HCT116 (cell line): ENCODE measurements around the gene ZNF580. TPM values are rescaled to one million over a fixed set of nuclear protein-coding genes. Genes with fewer than 3 reads are reported as not detected.

Experiments used
- ATAC-seq: fragments of 200-7000 bp; cut with Tn5 transposase; 2 replicates; pipeline ENCODE4 v1.9.1; 2020; ENCODE audit warnings: mild to moderate bottlenecking, moderate library complexity
- BruUV-seq: library from RNA; stranded (reverse); fragments of 400-500 nt; replicated peaks from 2 replicates; lab custom pipeline; 2021; lab: Mats Ljungman, UMichigan
- CTCF ChIA-PET: fragments of 300-600 bp; sonication (Branson Sonifier 250); formaldehyde crosslinking; loops from one replicate; lab custom pipeline; 2021; ENCODE audit warnings: antibody characterized with exemption; lab: Charles Lee
- POLR2A ChIA-PET: fragments of 300-600, 350-600 bp; sonication (Branson Sonifier 250); formaldehyde crosslinking; loops from one replicate; lab custom pipeline; 2021; ENCODE audit warnings: antibody characterized with exemption; lab: Charles Lee
- RAD21 ChIA-PET, 2 experiments: fragments of 300-600 bp; sonication (Branson Sonifier 250); formaldehyde crosslinking; loops; one replicate each; lab custom pipeline; 2023; ENCODE audit warnings: low total read pairs in 2 of 2; ENCODE audit not compliant: uncharacterized antibody in 2 of 2, unreplicated experiment in 2 of 2, low non-redundant PET in 1 of 2; lab: Charles Lee
- DNase-seq: peaks from one replicate; pipeline ENCODE4 v3.0.0-alpha.2; 2010; ENCODE audit warnings: low read depth, low spot score
- H2AFZ ChIP-seq: fragments of 200-600 bp; shearing (Covaris generic), sonication (generic); 2 replicates; pipeline ENCODE4 v1.6.1; 2017; ENCODE audit warnings: low read depth, mixed run types, mixed read lengths, antibody characterized with exemption, low read length; ENCODE audit not compliant: poor library complexity, severe bottlenecking
- H3K27ac ChIP-seq: 2 replicates; pipeline ENCODE4 v1.5.1; 2012; ENCODE audit warnings: low read depth, low read length
- H3K27me3 ChIP-seq: fragments of 200-600 bp; sonication (generic); 2 replicates; pipeline ENCODE4 v1.6.1; 2016; ENCODE audit warnings: mixed run types, low read length, mixed read lengths; ENCODE audit not compliant: insufficient read depth
- H3K36me3 ChIP-seq, 2 experiments: fragments of 200-500 bp in 1 of 2; fragments of 200-600 bp in 1 of 2; sonication (Bioruptor generic) in 1 of 2; sonication (generic) in 1 of 2; 2 replicates each; pipeline versions ENCODE4 v1.5.1 to v1.6.1; 2014 to 2016; ENCODE audit warnings: low read length in 2 of 2, inconsistent platforms in 1 of 2, mixed read lengths in 1 of 2, mixed run types in 1 of 2; ENCODE audit not compliant: insufficient read depth in 2 of 2, control insufficient read depth in 1 of 2
- H3K4me1 ChIP-seq, 2 experiments: fragments of 200-600 bp in 1 of 2; sonication (generic) in 1 of 2; 2 replicates each; pipeline versions ENCODE4 v1.5.1 to v1.6.1; 2012 to 2017; ENCODE audit warnings: low read length in 2 of 2, inconsistent platforms in 1 of 2, mild to moderate bottlenecking in 1 of 2, mixed read lengths in 1 of 2, mixed run types in 1 of 2, moderate library complexity in 1 of 2; ENCODE audit not compliant: insufficient read depth in 2 of 2, control insufficient read depth in 1 of 2
- H3K4me2 ChIP-seq: fragments of 200-600 bp; sonication (generic); 2 replicates; pipeline ENCODE4 v1.6.1; 2017; ENCODE audit warnings: mixed run types, low read length, mixed read lengths
- H3K4me3 ChIP-seq, 2 experiments: fragments of 200-600 bp in 1 of 2; sonication (generic) in 1 of 2; replicated peaks in 1 of 2; 2 replicates each; pipeline ENCODE4 v1.5.1; 2011 to 2016; ENCODE audit warnings: low read length in 2 of 2, control low read depth in 1 of 2, low read depth in 1 of 2, mild to moderate bottlenecking in 1 of 2, mixed read lengths in 1 of 2, mixed run types in 1 of 2
- H3K79me2 ChIP-seq: fragments of 200-600 bp; sonication (generic); 2 replicates; pipeline ENCODE4 v1.6.1; 2017; ENCODE audit warnings: mild to moderate bottlenecking, mixed run types, low read length, moderate library complexity, mixed read lengths; ENCODE audit not compliant: insufficient read depth
- H3K9ac ChIP-seq: fragments of 200-600 bp; sonication (generic); 2 replicates; pipeline ENCODE4 v1.6.1; 2016; ENCODE audit warnings: low read length, mixed read lengths
- H3K9me2 ChIP-seq: fragments of 200-600 bp; sonication (generic), shearing (Covaris generic); 2 replicates; pipeline ENCODE4 v1.6.1; 2017; ENCODE audit warnings: mixed run types, mild to moderate bottlenecking, moderate library complexity; ENCODE audit not compliant: insufficient read depth
- H3K9me3 ChIP-seq, 2 experiments: fragments of 200-500 bp in 1 of 2; fragments of 200-600 bp in 1 of 2; sonication (Bioruptor generic) in 1 of 2; sonication (generic) in 1 of 2; 2 replicates each; pipeline ENCODE4 v1.6.1; 2014 to 2017; ENCODE audit warnings: low read length in 2 of 2, mixed read lengths in 2 of 2, inconsistent platforms in 1 of 2, low read depth in 1 of 2, mild to moderate bottlenecking in 1 of 2, mixed run types in 1 of 2, moderate library complexity in 1 of 2; ENCODE audit not compliant: control insufficient read depth in 1 of 2, insufficient read depth in 1 of 2
- H4K20me1 ChIP-seq: fragments of 200-600 bp; sonication (generic), shearing (Covaris generic); 2 replicates; pipeline ENCODE4 v1.6.1; 2017; ENCODE audit warnings: mixed run types, mild to moderate bottlenecking, moderate library complexity; ENCODE audit not compliant: insufficient read depth
- ATF3 ChIP-seq: IDR thresholded peaks from 2 replicates; pipeline ENCODE4 v1.6.1; 2012
- CBX3 ChIP-seq: IDR thresholded peaks from 2 replicates; pipeline ENCODE4 v1.6.1; 2012; ENCODE audit warnings: low read depth
- CEBPB ChIP-seq: IDR thresholded peaks from 2 replicates; pipeline ENCODE4 v1.6.1; 2012; ENCODE audit warnings: low read depth
- EGR1 ChIP-seq: IDR thresholded peaks from 2 replicates; pipeline ENCODE4 v1.6.1; 2012; ENCODE audit warnings: low read depth
- ELF1 ChIP-seq: IDR thresholded peaks from 2 replicates; pipeline ENCODE4 v1.6.1; 2012; ENCODE audit warnings: low read depth, borderline replicate concordance
- EZH2 ChIP-seq: fragments of 200-600 bp; sonication (generic); IDR thresholded peaks from 2 replicates; pipeline ENCODE4 v1.6.1; 2017; ENCODE audit warnings: antibody characterized with exemption, mixed run types
- FOSL1 ChIP-seq: IDR thresholded peaks from 2 replicates; pipeline ENCODE4 v1.6.1; 2012; ENCODE audit warnings: low read depth
- JUND ChIP-seq: IDR thresholded peaks from 2 replicates; pipeline ENCODE4 v1.6.1; 2012
- MAX ChIP-seq: IDR thresholded peaks from 2 replicates; pipeline ENCODE4 v1.6.1; 2012
- POLR2A ChIP-seq: IDR thresholded peaks from 2 replicates; pipeline ENCODE4 v1.7.0; 2011; ENCODE audit warnings: borderline replicate concordance; ENCODE audit not compliant: insufficient read depth, insufficient read length; ENCODE audit errors: extremely low read depth
- RAD21 ChIP-seq: IDR thresholded peaks from 2 replicates; pipeline ENCODE4 v1.6.1; 2012; ENCODE audit warnings: low read depth, mild to moderate bottlenecking
- SIN3A ChIP-seq: IDR thresholded peaks from 2 replicates; pipeline ENCODE4 v1.6.1; 2012; ENCODE audit warnings: low read depth
- SP1 ChIP-seq: IDR thresholded peaks from 2 replicates; pipeline ENCODE4 v1.6.1; 2012; ENCODE audit warnings: low read depth
- SRF ChIP-seq: IDR thresholded peaks from 2 replicates; pipeline ENCODE4 v1.6.1; 2012; ENCODE audit warnings: low read depth
- TCF7L2 ChIP-seq: IDR thresholded peaks from 2 replicates; pipeline ENCODE4 v1.7.0; 2011; ENCODE audit warnings: borderline replicate concordance, inconsistent platforms; ENCODE audit not compliant: insufficient read depth, insufficient read length; ENCODE audit errors: extremely low read depth
- YY1 ChIP-seq: IDR thresholded peaks from 2 replicates; pipeline ENCODE4 v1.6.1; 2011; ENCODE audit warnings: low read length, low read depth, moderate library complexity, mild to moderate bottlenecking; ENCODE audit not compliant: insufficient replicate concordance; ENCODE audit errors: extremely low read depth
- ZBTB33 ChIP-seq: IDR thresholded peaks from 2 replicates; pipeline ENCODE4 v1.6.1; 2011; ENCODE audit warnings: mild to moderate bottlenecking, low read length, moderate library complexity; ENCODE audit not compliant: insufficient replicate concordance; ENCODE audit errors: extremely low read depth
- ZFX ChIP-seq: fragments of 450-650 bp; IDR thresholded peaks from 2 replicates; pipeline ENCODE4 v1.6.1; 2017
- ZNF274 ChIP-seq: fragments of 200-500 bp; sonication (Bioruptor generic); IDR thresholded peaks from 2 replicates; pipeline ENCODE4 v1.6.1; 2014; ENCODE audit warnings: mild to moderate bottlenecking, low read depth, low read length, inconsistent platforms
- intact Hi-C: fragments of 100-400 bp; cut with micrococcal nuclease; formaldehyde crosslinking; loops from 2 replicates; pipeline ENCODE4 v1.10.0; 2022
- total RNA-seq: library from RNA; stranded (reverse); gene quantifications from one replicate; pipeline ENCODE4 v1.2.1, GENCODE V29; 2021; ENCODE audit not compliant: unreplicated experiment

Gene ZNF580
- total RNA-seq, 1 experiment from 2014 or later, result 36.7 TPM

- no TSS peak for BruUV-seq
- no peak overlapping the region for H2AFZ ChIP-seq
- H3K9me2 ChIP-seq, result no peaks in the 10 kb centered on the region
- ChIA-PET RAD21 (no interaction called here), POLR2A (interaction anchor here (0.6 kb wide), 1 partner anchor 27 kb away, joined by 7 read pairs; the partner anchor contains the start of gene ZNF784), CTCF (no interaction called here)
- peaks cover 3 to 15% of the 10 kb centered on the region in 2 experiments for H3K36me3 ChIP-seq
- H3K79me2 ChIP-seq, result peaks cover 4% of the 10 kb centered on the region; the same call in 1 of the 2 replicates
- no peaks in the 10 kb centered on the region for H4K20me1 ChIP-seq
- H3K4me2 ChIP-seq, result no peak overlapping the region
- no peak for TF ChIP-seq EGR1
- no peak for TF ChIP-seq SRF
- TF ChIP-seq ZBTB33, result no peak
- TF ChIP-seq ZFX, result no peak
- TF ChIP-seq TCF7L2, result no peak
- TF ChIP-seq JUND, result no peak
- no peak for TF ChIP-seq CBX3
- no peak for TF ChIP-seq SIN3A
- TF ChIP-seq ZNF274, result no peak
- TF ChIP-seq FOSL1, result no peak
- no peak for TF ChIP-seq ATF3
- no peak for TF ChIP-seq ELF1
- no peak for TF ChIP-seq RAD21
- no peak for TF ChIP-seq POLR2A
- TF ChIP-seq YY1, result no peak
- TF ChIP-seq SP1, result no peak
- no peak for TF ChIP-seq CEBPB
- no peak for TF ChIP-seq EZH2
- TF ChIP-seq MAX, result no peak
- no peak overlapping the region for H3K27ac ChIP-seq
- H3K4me1 ChIP-seq, result peaks cover 14 to 21% of the 10 kb centered on the region in 2 experiments; a peak in 3 of 4 replicates
- no peak for ATAC-seq
- H3K27me3 ChIP-seq, result no peaks in the 10 kb centered on the region
- H3K4me3 ChIP-seq, result no peak overlapping the region
- no peaks in the 10 kb centered on the region for H3K9me3 ChIP-seq
- DNase-seq, result no peak
- intact Hi-C loops, result no loop called here
- no peak overlapping the region for H3K9ac ChIP-seq
Measured at GRCh38 chr19:55597501-55597921, 43.3 kb upstream of the ZNF580 start.
